Measurements from ENCODE around the gene SLC9A3.

The SLC9A3 gene

DNA sequence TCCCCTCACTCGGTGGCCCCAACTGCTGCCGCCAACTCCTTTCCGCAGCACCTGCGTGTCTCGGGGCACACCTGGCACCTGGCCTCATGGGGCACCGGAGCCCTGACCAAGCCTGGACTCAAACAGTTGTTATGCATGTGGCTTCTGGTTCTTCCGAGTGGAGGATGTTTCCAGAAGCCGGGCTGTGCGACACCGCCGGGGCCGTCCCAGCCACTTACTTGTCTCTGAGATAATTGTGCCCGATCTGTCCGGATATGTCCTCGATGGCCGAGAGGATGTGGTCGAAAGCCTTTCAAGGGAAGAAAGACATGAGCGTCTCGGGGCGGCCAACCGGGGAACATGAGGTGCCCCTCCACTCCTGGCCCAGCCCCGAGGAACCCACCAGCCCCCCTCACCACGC lies 42.9 kb downstream of the SLC9A3 start:
- ChIA-PET CTCF (no interaction called here), POLR2A (no interaction called here)
- TF ChIP-seq CTCF (IDR thresholded peaks at IDR 0.05; ENCODE audit: insufficient read depth, low read length, missing control alignments): no peak
- no peak for DNase-seq (ENCODE audit: low read depth, low spot score)
- H3K4me3 ChIP-seq (ENCODE audit: low read depth, low read length): no peak overlapping the region

GRCh38 chr5:479566-480319 lies 44.5 kb downstream of the SLC9A3 start:
- H3K4me3 ChIP-seq (ENCODE audit: low read depth, low read length): no peak overlapping the region
- CTCF ChIA-PET: no interaction called here
- no peak for TF ChIP-seq CTCF (IDR thresholded peaks at IDR 0.05; ENCODE audit: insufficient read depth, low read length, missing control alignments)
- POLR2A ChIA-PET: interaction anchor here (0.6 kb wide), 1 partner anchor 46 kb away, joined by 3 read pairs; no protein-coding TSS in a partner anchor
- no peak for DNase-seq (ENCODE audit: low read depth, low spot score)

GRCh38 chr5:478982-479535 lies 45.2 kb downstream of the SLC9A3 start:
- POLR2A ChIA-PET: interaction anchor here (0.6 kb wide), 1 partner anchor 45 kb away, joined by 3 read pairs; no protein-coding TSS in a partner anchor
- H3K4me3 ChIP-seq (ENCODE audit: low read depth, low read length): no peak overlapping the region
- CTCF ChIA-PET: no interaction called here
- TF ChIP-seq CTCF (IDR thresholded peaks at IDR 0.05; ENCODE audit: insufficient read depth, low read length, missing control alignments): no peak
- no peak for DNase-seq (ENCODE audit: low read depth, low spot score)

GRCh38 chr5:478369-478981 lies 45.8 kb downstream of the SLC9A3 start:
- no peak for TF ChIP-seq CTCF (IDR thresholded peaks at IDR 0.05; ENCODE audit: insufficient read depth, low read length, missing control alignments)
- no peak overlapping the region for H3K4me3 ChIP-seq (ENCODE audit: low read depth, low read length)
- ChIA-PET CTCF (no interaction called here), POLR2A (no interaction called here)
- DNase-seq (ENCODE audit: low read depth, low spot score): no peak

GRCh38 chr5:477871-478270 lies 46.4 kb downstream of the SLC9A3 start:
- no peak for DNase-seq (ENCODE audit: low read depth, low spot score)
- H3K4me3 ChIP-seq (ENCODE audit: low read depth, low read length): no peak overlapping the region
- TF ChIP-seq CTCF (IDR thresholded peaks at IDR 0.05; ENCODE audit: insufficient read depth, low read length, missing control alignments): no peak
- ChIA-PET CTCF (interaction anchor here (1.7 kb wide), 1 partner anchor 161 kb away, joined by 4 read pairs; no protein-coding TSS in a partner anchor), POLR2A (no interaction called here)

DNA sequence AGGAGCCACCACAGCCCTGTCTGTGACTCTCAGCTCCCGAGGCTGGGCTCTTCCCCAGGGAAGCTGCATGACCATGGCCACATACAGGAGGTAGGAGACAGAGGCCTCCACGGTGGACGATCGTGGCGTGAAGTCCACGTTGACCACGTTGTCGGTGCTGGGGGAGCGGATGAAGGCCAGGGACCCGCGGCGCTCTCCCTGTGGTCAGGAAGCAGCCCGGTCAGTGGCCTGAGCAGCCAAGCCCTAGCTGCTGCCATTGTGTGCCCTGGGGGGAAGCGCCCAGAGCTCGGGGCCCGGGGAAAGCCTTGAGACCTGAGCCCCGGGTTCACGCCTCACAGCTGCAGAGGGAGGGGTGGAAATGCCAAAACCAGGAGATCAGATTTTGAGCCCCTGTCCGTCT lies 47.0 kb downstream of the SLC9A3 start:
- POLR2A ChIA-PET: no interaction called here
- no peak for TF ChIP-seq CTCF (IDR thresholded peaks at IDR 0.05; ENCODE audit: insufficient read depth, low read length, missing control alignments)
- DNase-seq (ENCODE audit: low read depth, low spot score): no peak
- no peak overlapping the region for H3K4me3 ChIP-seq (ENCODE audit: low read depth, low read length)
- CTCF ChIA-PET: interaction anchor here (1.7 kb wide), 1 partner anchor 160 kb away, joined by 4 read pairs; no protein-coding TSS in a partner anchor
